NCI-H146 treated with DMSO at 0.1 percent for 48 hours (cell line): ENCODE data around the gene GALNT15.

Experiments used
- DNase-seq: peaks from one replicate; lab custom pipeline; 2025; ENCODE audit not compliant: unreplicated experiment; lab: John Stamatoyannopoulos, UW

The GALNT15 gene

DNA sequence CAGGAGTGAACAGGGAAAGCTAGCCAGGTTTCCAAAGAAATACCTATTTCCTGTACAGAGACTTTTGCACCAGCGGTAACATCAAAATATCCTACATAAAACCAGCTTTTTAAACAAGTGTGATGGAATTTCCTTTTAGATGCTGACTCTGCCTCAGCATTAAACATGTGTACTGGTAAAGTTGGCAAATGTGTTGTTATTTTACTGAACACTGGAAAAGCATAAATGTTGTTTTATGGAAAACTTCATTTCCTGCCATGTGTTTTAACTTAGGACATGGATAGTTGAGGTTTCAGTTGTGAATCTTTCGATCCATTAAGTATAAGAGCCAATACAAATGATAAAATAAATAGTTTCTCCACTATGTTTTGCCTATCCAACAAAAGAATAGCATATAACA lies 106.2 kb downstream of the GALNT15 start:
- DNase-seq = no peak
